GM18511 (cell line): Measurements from ENCODE around the gene SEC23B.
A peak's percentile ranks its signal among the peaks of the same experiment; 100 is the strongest.

Experiments used
- ATAC-seq: cut with Tn5 transposase; IDR thresholded peaks from one replicate; pipeline ENCODE4 v1.9.1; 2021; ENCODE audit warnings: mild to moderate bottlenecking, moderate library complexity; ENCODE audit not compliant: unreplicated experiment

The SEC23B gene

DNA sequence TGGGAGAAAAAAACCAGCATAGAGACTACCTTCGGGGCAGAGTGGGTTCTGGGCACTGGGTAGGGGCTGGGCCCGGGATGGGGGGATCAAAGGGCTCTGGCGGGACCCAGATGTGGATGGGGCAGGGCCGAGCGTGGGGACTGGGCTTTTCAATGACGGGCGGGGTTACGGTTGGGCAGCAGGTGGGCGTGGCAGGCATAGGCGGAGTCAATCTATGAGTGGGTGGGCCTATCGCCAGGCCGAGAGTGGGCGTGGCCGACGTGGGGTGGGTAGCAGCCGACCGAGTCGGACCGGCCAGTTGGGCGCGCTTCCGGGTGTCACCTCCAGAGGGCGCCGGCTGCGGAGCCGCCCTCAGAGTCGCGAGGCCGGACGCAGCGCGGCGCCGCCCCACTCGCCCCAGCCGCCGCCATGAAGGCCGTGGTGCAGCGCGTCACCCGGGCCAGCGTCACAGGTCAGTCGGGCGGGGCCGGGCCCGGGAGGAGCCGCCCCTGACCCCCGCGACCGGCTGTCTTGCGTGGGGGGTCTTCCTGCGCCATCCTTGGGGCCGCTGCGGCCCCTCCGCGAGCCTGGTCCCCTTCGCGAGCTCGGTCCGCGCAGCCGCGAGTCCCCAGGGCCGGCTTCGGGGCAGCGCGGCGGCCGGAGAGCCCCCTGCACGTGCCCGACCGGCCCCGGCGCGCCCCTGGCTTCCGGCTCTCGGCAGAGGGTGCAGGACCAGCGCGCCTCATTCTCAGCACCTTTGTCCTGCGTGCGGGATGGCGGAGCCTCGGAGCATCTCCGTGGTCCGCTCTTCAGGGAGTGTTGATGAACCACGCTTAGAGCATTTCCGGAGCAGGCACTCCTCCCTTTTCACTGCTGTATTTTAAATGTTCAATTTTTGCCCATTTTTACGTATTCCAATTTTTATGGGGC, 80.2 kb downstream of the SEC23B start, which contains the start of gene DTD1:
DTD1 (plus strand) TSS at position 390 of the 909 bp plus-strand sequence; CDS start at position 409, 19 bp downstream.
- peak; percentile 93 for ATAC-seq

DNA sequence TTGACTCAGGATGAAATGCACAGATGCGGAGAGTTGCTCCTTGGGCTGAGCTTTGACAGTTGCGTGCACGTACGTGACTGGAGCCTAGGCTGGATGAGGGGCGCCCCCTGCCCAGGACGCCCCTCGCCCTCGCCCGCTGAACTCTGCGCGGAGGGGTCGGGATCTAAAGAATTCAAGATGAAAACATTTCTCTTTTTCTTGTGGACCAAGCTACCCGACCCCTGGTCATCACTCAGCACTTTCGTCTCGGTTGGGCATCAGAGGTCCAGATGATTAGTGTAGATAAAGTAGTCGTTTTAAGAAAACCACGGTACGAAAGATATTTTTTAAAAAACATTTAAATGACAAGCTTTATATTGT, 80.8 kb downstream of the SEC23B start:
- ATAC-seq, result peak; percentile 16

DNA sequence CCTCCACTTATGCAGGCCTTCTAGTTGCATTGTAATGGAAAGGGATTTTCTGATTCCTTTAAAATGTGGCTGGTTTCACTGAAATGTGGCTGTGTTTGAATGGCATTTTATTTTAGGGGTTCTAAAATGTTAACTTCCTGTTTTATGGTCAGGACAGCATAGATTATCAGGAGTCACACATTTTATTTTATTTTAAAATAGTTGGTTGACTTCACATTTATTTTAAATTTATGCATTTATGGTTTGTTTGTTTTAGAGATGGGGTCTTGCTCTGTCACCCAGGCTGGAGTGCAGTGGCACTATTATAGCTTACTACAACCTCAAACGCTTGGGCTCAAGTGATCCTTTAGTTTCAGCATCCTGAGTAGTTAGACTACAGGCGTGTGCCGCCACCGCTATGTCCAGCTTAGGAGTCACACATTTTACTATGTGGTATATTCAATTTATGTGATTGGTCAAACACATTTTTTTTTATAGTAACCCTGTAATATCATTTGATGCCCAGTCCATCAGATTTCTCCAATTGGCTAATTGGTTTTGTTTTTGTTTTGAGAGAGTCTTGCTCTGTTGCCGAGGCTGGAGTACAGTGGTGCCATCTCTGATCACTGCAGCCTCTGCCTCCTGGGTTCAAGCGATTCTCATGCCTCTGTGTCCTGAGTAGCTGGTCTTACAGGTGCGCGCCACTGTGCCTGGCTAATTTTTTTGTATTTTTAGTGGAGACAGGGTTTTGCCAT, 82.4 kb downstream of the SEC23B start:
- no peak for ATAC-seq

DNA sequence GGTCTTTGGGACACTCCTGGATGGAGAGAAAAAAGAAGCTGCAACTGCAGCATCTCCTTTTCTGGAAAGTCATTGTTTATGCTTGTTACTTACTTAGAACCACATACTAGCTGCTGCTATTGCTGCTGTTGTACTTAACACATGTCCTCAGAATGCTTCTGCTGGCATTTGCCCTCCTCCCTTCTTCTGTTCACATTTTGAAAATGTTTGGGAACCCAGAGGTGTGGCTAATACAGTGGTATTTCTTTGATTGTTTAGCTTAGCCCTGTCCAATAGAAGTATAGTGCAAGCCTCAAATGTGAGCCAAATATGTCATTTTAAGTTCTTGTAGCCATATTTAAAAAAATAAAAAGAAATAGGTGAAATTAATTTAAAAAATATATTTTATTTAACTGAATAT, 88.5 kb downstream of the SEC23B start:
- ATAC-seq, result no peak

DNA sequence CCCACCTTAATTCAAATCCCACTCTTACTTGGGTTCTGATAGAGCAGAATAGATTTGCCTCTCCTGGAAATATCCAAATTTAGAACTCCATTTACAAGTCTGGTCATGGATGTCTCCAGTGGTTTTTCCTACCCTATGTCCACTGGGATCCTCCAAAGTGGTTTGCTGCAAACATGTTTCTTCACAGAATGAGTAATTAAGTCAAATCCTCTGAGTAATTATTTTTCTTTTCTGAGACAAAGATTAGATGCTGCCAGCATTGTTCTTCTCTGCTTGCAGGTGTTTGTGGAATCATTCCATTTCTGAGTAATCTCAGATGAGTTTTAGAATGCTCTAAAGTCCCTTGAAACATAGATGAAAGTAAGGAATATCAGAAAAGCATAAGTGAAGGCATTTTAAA, 102.0 kb downstream of the SEC23B start:
- no peak for ATAC-seq
